Uterus (tissue), 2 donors: ENCODE data around the gene INAFM2.

ENCODE experiments used
- CTCF ChIP-seq, 4 experiments: fragments of 200-600 bp in 2 of 4; fragments of 450-650 bp in 2 of 4; sonication (generic) in 2 of 4; IDR thresholded peaks; one replicate each; pipeline ENCODE4 v1.5.1; 2016 to 2019; ENCODE audit warnings: antibody characterized with exemption in 4 of 4, mild to moderate bottlenecking in 2 of 4, moderate library complexity in 1 of 4
- POLR2A ChIP-seq, 2 donors: fragments of 450-650 bp; IDR thresholded peaks; one replicate each; pipeline ENCODE4 v1.6.1; 2016; ENCODE audit warnings: antibody characterized with exemption in 2 of 2, mild to moderate bottlenecking in 1 of 2, moderate library complexity in 1 of 2

- TF ChIP-seq CTCF (IDR thresholded peaks at IDR 0.05) (no peak), POLR2A (IDR thresholded peaks at IDR 0.05) (no peak)
Measured at GRCh38 chr15:40309344-40309862, 14.1 kb upstream of the INAFM2 start.
